Measurements from ENCODE around the gene PPAN.

PPAN gene

GRCh38 chr19:10106100-10106936 lies at the start of gene PPAN:
Gene PPAN, plus strand, starts transcription at chr19:10106362. Its CDS starts 33 bp downstream, at chr19:10106395.
- DNase-seq (ENCODE audit: low read depth), result peak; percentile 95

GRCh38 chr19:10061717-10062310 lies 44.3 kb upstream of the PPAN start:
- no peak for DNase-seq (ENCODE audit: low read depth)

DNA sequence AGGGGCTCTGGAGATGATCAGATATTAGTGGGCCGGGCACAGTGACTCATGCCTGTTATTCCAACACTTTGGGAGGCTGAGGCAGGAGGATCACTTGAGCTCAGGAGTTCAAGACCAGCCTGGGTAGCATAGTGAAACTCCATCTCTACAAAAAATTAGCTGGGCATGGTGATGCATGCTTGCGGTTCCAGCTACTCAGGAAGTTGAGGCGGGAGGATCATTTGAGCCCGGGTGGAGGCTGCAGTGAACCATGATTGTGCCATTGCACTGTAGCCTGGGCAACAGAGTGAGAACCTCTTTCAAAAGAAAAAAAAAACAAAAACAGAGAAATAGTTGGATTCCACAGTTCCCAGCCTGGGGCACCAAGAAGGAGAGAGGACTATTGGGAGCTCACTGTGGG lies 38.0 kb upstream of the PPAN start:
- no peak for DNase-seq (ENCODE audit: low read depth)

DNA sequence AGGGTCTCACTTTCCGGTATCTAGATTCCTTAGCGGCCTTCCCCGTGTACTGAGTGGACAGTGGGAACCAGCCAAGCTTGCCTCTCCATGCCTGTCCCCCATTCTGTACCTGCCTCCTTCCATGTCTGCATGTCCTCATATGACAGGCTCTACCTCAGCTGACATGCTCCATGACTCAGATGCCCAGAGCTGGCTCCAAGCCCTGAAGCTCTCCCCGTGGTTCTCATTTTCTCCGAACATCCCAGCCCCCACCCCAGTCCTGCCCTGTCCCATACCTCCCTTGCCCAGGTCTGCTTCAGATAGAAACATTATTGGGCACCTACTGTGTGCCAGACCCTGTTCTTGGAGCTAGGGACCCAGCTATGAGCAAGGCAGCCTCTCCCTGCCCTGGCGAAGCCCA lies 37.1 kb upstream of the PPAN start:
- DNase-seq (ENCODE audit: low read depth), result no peak

- no peak for DNase-seq (ENCODE audit: low read depth)
Measured at GRCh38 chr19:10070730-10071446, 35.3 kb upstream of the PPAN start.

DNA sequence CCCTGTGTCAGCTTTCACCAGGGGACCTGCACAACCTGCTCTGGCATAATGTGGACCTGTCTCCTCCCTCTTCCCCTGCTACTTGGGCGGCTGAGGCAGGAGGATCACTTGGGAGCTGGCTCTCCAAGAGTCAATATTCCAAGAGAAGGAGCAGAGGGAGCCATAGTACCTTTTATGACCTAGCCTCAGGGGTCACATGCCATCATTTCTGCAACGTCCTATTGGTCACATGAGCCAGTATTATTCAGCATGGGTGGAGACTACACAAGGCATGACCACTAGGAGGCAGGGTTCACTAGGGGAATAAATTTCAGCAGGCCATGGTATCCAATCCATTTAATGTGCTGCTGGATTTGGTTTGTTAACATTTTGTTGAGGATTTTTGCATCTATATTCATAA lies 32.0 kb upstream of the PPAN start:
- peak; percentile 27 for DNase-seq (ENCODE audit: low read depth)

- no peak for DNase-seq (ENCODE audit: low read depth)
Measured at GRCh38 chr19:10076535-10076934, 29.6 kb upstream of the PPAN start.

- no peak for DNase-seq (ENCODE audit: low read depth)
Measured at GRCh38 chr19:10078329-10078728, 27.8 kb upstream of the PPAN start.

- DNase-seq (ENCODE audit: low read depth), result no peak
Measured at GRCh38 chr19:10079031-10079453, 27.1 kb upstream of the PPAN start.

- DNase-seq (ENCODE audit: low read depth), result no peak
Measured at GRCh38 chr19:10083911-10084310, 22.3 kb upstream of the PPAN start.

DNA sequence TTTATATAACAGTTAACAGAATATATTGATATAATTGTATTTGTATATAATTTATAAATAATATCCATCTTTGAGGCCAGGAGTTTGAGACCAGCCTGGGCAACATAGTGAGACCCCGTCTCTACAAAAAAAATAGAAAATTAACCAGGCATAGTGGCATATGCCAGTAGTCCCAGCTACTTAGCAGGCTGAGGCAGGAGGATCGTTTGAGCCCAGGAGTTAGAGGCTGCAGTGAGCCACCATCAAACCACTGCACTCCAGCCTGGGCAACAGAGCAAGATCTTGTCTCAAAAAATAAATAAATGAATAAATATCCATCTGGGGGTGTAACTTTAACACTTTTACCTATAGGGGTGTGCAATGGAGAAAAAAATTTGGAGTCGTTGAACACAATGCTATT lies 21.4 kb upstream of the PPAN start:
- DNase-seq (ENCODE audit: low read depth), result no peak

DNA sequence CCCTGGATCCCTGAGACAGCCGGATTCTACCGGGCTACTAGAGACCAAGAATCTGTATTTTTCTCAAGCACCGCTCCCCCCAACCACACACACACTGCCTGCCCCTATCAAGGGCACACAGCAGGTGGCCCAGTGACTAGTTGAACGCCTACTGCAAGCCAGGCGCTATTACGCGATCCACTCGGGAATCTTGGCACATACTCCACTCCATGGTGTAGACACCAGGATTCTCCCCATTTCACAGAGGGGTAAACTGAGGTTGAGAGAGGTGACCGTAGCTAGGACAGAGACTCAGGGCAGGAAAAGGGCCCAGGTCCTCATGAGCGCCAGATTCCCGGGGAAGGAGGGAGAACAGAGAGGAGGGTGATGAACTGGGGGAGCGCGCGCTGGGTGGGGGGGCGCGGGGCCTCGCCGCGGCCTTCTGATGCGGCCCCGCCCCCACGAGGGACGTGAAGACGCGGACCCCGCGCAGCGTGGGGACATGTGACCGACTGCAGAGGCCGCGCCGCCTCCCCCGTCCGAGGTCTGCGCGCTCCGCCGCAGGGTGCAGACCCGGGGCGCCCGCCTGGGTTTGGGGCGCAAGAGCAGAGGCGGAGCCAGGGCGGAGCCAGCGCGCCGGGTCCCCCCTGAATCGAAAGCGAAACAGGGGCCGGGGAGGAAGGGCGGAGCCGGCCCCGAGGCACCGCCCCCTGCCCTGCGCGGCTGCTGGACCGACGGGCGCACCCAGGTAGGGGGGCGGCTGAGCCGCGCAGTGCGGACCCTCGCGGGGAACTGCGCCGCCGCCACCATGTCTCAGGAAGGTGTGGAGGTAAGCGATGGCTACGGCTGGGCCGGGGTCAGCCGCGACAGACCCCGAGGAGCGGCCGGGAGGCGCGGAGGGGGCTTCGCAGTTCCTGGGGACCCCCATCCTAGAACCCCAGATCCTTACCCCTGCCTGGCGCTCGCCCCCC lies 20.2 kb upstream of the PPAN start, which contains the start of gene SHFL:
SHFL (plus strand) TSS at position 677 of the 950 bp plus-strand sequence; CDS start at position 788, 111 bp downstream.
- DNase-seq (ENCODE audit: low read depth), result peak; percentile 67

DNA sequence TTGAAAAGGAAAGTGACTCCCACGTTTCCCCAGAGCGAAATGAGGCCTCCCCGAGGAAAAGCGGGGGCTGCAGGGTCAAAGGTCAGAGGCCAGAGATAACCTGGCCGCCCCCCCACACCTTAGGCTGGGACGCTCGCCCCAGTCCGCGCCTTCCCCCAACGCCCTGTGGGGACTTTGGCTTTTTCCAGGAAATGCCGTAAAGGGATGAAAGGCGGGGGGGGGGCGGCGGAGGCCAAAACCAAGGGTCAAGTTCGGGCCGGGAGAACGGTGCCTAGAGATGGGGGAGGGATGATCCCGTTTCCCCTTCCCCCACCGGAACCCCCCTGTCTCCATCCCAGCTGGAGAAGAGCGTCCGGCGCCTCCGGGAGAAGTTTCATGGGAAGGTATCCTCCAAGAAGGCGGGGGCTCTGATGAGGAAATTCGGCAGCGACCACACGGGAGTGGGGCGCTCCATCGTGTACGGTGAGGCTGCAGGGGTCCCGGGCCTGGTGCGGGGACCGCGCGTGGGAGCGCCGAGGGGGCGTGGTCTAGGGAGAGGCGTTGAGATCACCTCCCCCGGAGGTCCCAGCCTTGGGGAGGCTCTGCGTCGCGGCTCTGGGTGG lies 19.5 kb upstream of the PPAN start:
- no peak for DNase-seq (ENCODE audit: low read depth)

DNA sequence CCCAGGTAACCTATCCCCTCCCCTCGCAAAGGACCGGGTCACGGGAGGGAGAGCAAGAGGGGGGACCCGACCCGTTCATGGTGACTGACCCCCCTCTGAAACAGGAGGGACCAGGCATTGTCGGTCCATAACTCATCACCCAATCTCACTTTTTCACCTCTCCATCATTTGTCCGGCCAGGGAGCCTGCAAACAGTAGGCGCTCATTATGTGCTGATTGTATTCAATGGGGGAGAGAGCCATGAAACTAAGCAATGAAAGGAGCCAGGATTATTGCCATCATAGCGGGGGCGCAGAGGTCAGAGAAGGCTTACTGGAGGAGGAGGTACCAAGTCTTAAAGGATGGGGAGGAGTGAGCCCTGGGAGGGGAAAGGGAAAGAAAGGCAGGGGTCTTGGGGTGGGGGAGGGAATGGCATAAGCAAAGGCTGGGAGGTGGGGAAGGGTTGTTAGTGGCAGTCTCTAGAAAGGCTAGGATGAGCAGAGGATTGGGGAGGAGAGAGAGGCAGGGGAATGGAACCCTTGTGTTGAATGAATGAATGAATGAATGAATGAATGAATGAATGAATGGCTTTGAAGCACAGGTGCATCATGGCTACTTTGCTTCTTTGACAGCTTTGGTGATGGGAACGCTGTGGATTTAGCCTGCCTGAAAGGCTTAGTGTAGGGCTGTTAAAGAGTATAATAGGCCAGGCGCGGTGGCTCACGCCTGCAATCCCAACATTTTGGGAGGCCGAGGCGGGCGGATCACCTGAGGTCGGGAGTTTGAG lies 18.7 kb upstream of the PPAN start:
- no peak for DNase-seq (ENCODE audit: low read depth)

- no peak for DNase-seq (ENCODE audit: low read depth)
Measured at GRCh38 chr19:10088949-10089554, 17.1 kb upstream of the PPAN start.

DNA sequence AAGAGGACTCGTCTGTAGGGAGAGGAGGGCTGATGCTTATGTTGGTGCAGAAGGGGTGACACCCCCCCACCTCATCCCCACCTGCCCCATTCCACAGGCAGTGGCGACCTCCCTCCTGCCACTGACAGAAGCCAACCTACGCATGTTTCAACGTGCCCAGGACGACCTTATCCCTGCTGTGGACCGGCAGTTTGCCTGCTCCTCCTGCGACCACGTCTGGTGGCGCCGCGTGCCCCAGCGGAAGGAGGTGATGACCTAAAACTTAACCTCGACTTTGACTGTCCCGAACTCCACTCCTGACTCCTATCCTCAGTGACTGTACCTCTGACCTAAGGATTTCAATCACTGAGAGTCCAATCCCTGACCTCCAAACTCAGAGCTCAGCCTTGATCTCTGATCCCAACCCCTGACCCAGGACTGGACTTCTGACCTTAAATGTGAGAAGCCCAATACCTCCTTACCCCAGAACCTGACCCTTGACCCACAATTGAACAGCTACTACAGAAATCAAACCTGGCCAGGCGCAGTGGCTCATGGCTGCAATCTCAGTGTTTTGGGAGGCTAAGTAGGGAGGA lies 16.3 kb upstream of the PPAN start:
- DNase-seq (ENCODE audit: low read depth), result no peak

- DNase-seq (ENCODE audit: low read depth), result no peak
Measured at GRCh38 chr19:10091370-10091687, 14.8 kb upstream of the PPAN start.

GRCh38 chr19:10091895-10092641 lies 14.1 kb upstream of the PPAN start:
- no peak for DNase-seq (ENCODE audit: low read depth)

DNA sequence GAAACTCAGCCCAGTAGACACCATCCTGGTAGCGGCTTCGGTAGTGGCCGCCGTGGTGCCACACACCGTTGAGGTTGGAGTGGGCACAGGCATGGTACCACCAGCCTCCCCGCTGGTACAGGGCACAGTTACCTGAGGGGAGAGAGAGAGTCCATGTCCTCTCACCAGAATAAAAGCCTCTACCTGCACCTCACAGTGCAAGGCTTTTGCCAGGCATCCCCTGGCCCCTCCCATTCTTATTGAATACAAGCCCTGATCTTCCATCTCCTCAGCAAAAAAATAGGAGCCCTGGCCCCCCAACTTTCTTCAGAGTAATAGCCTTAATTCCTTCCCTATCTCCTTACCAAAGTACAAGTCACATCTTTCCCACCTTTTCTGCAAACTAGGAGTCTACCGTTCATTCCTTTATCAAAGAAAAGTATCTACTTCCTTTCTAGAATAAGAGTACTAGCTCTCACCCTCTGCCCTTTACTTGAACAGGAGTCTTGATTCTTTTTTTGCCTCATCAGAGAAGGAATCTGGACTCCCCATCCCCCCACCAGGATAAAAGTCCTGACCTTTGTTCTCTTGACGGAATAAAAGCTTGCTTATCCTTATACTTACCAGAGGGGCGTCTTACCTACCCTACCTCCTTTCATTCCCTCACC lies 13.4 kb upstream of the PPAN start:
- no peak for DNase-seq (ENCODE audit: low read depth)

Data from activated gamma-delta T cell treated with anti-CD3 and anti-CD28 coated beads, Interleukin-2, amount 50 U/mL, for 16 hours (primary cell).